ENCODE measurements around the gene EIF4G1. TPM values are rescaled to one million over a fixed set of nuclear protein-coding genes. Genes with fewer than 3 reads are reported as not detected.

Gene EIF4G1
- total and polyA plus RNA-seq, 2 of the 4 experiments (the other 2 are of a cell fraction): 225 to 274 TPM

DNA sequence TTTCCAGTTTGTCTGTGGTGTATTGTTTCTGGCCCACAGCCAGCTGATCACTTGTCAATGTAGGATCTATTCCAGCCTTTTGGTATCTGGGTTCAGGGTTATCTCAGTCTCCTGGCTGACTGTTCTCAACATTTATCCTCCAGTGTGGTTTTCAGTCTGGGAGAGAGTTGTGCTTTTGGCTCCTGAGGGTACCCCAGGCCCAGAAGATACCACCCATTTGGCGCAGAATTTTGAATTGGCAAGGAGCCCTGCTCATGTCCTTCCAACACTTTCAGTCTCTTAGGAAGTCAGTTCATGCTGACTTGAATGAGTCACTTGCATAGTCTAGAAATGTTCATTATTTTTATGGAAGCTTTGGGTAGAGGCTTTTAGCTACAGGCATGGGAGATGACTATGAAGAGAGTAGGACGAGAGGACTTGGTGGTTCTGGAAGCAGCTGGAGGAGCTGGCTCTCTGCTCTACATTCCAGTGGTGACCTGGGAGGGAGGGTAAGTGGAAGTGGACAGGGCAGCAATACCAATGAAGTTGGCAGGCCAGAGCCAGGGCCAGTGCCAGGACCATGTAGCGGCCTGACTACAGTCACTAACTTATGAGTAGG is 54.3 kb downstream of the EIF4G1 start:
- peaks cover 11% of the 10 kb centered on the region; the same call in 1 of the 2 replicates for H4K20me1 ChIP-seq (ENCODE audit: insufficient read depth, low read length)
- no peak overlapping the region for H4K8ac ChIP-seq (ENCODE audit: low read depth in 2 of 2, low read length in 2 of 2)
- peaks cover 2 to 29% of the 10 kb centered on the region in 2 experiments for H3K79me1 ChIP-seq (ENCODE audit: low read depth in 1 of 2, low read length in 2 of 2)
- H3K27ac ChIP-seq (ENCODE audit: insufficient read depth, low read length): no peak overlapping the region
- no TSS peak for BruUV-seq (replicated peaks)
- no peak overlapping the region for H3K4me2 ChIP-seq (ENCODE audit: low read depth, low read length)
- no peak overlapping the region for H2AK5ac ChIP-seq (ENCODE audit: low read depth, low read length)
- no peak overlapping the region for H3K4me3 ChIP-seq (ENCODE audit: insufficient read depth, low read depth, low read length)
- no peak overlapping the region for H2BK15ac ChIP-seq (ENCODE audit: low read depth, low read length)
- H3K4ac ChIP-seq (ENCODE audit: low read depth, low read length): no peak overlapping the region
- H2BK20ac ChIP-seq (ENCODE audit: low read depth, low read length): no peak overlapping the region
- peaks cover 7% of the 10 kb centered on the region for H3K27me3 ChIP-seq (ENCODE audit: control insufficient read depth, insufficient read depth, low read length)
- 43% methylated on average over 2 of the region's 3 CpGs; no CpG with 5 or more reads in 1 of the 2 experiments for WGBS, 2 experiments (ENCODE audit: extremely low coverage in 2 of 2, insufficient read length in 1 of 2)
- H2AK9ac ChIP-seq (replicated peaks; ENCODE audit: low read depth, low read length, poor library complexity): no peak overlapping the region
- H4K91ac ChIP-seq (ENCODE audit: insufficient read depth, low read depth, low read length): no peak overlapping the region
- H3K18ac ChIP-seq (ENCODE audit: low read depth, low read length): no peak overlapping the region
- no peak overlapping the region for H2BK5ac ChIP-seq (ENCODE audit: low read depth, low read length, poor library complexity, severe bottlenecking)
- ChIA-PET POLR2A (ENCODE audit: unreplicated experiment) (no interaction called here), CTCF (no interaction called here)
- intact Hi-C loops (cut with micrococcal nuclease) (no loop called here), dilution Hi-C loops (cut with HindIII; ENCODE audit: low sequenced_read_pairs, unreplicated experiment) (loop anchor here (25.0 kb wide), 1 partner anchor 169 kb away; no protein-coding TSS in a partner anchor), in situ Hi-C loops (cut with MboI; ENCODE audit: low sequenced_read_pairs) (no loop called here)
- no peak overlapping the region for H2AFZ ChIP-seq (replicated peaks; ENCODE audit: low read length, poor library complexity)
- no peak overlapping the region for H3K56ac ChIP-seq (ENCODE audit: extremely low read depth, insufficient read depth, low read length)
- no peak overlapping the region for H3K14ac ChIP-seq (replicated peaks; ENCODE audit: low read depth, low read length)
- H4K5ac ChIP-seq (ENCODE audit: low read depth, low read length): no peak overlapping the region
- peaks cover 6% of the 10 kb centered on the region; the same call in 1 of the 2 replicates for H3K4me1 ChIP-seq (ENCODE audit: control insufficient read depth, insufficient read depth, low read length)
- H3K9me1 ChIP-seq (ENCODE audit: insufficient read depth, low read length): no peaks in the 10 kb centered on the region
- H3K36me3 ChIP-seq (ENCODE audit: control insufficient read depth, insufficient read depth, low read length): peaks cover 17% of the 10 kb centered on the region
- peak; percentile 47 for ATAC-seq (ENCODE audit: low read depth)
- H3K9ac ChIP-seq (ENCODE audit: low read depth, low read length): no peak overlapping the region
- H2BK120ac ChIP-seq (ENCODE audit: low read depth, low read length): no peak overlapping the region
- TF ChIP-seq SMC3 (IDR thresholded peaks at IDR 0.05; ENCODE audit: low read depth, low read length) (no peak; the same call in 1 of the 2 replicates), RAD21 (IDR thresholded peaks at IDR 0.05; ENCODE audit: low read length) (no peak), CHD1 (IDR thresholded peaks at IDR 0.05; ENCODE audit: low read depth, low read length) (no peak), POLR2A (IDR thresholded peaks at IDR 0.05; ENCODE audit: low read depth, low read length) (no peak), RCOR1 (IDR thresholded peaks at IDR 0.05; ENCODE audit: insufficient replicate concordance, low read length) (no peak), MXI1 (IDR thresholded peaks at IDR 0.05; ENCODE audit: borderline replicate concordance, low read depth, low read length) (no peak), FOS (IDR thresholded peaks at IDR 0.05; ENCODE audit: low read depth, low read length) (no peak)
- TF ChIP-seq, protein P1, sequence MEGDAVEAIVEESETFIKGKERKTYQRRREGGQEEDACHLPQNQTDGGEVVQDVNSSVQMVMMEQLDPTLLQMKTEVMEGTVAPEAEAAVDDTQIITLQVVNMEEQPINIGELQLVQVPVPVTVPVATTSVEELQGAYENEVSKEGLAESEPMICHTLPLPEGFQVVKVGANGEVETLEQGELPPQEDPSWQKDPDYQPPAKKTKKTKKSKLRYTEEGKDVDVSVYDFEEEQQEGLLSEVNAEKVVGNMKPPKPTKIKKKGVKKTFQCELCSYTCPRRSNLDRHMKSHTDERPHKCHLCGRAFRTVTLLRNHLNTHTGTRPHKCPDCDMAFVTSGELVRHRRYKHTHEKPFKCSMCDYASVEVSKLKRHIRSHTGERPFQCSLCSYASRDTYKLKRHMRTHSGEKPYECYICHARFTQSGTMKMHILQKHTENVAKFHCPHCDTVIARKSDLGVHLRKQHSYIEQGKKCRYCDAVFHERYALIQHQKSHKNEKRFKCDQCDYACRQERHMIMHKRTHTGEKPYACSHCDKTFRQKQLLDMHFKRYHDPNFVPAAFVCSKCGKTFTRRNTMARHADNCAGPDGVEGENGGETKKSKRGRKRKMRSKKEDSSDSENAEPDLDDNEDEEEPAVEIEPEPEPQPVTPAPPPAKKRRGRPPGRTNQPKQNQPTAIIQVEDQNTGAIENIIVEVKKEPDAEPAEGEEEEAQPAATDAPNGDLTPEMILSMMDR (conservative IDR thresholded peaks at IDR 0.05; ENCODE audit: low read depth, low read length): no peak
- no peak overlapping the region for H3K23ac ChIP-seq (ENCODE audit: low read depth, low read length)
- DNase-seq: peak; percentile 75
- H3K9me3 ChIP-seq (ENCODE audit: control insufficient read depth, insufficient read depth, low read length): no peaks in the 10 kb centered on the region

Measured in IMR-90 (cell line).